Activated CD8-positive, alpha-beta memory T cell treated with anti-CD3 and anti-CD28 coated beads, Interleukin-2, amount 10 ng/mL, durations not matched to agents 7 days and 5 days (primary cell): ENCODE data around the gene TMEM140. TPM values are rescaled to one million over a fixed set of nuclear protein-coding genes. Genes with fewer than 3 reads are reported as not detected.

Experiments used
- ATAC-seq: fragments of 150-1000 bp; cut with Tn5 transposase; one replicate; pipeline ENCODE4 v1.10.0; 2021; ENCODE audit warnings: moderate library complexity
- CTCF ChIA-PET: fragments of 350-600 bp; sonication (Branson Sonifier 250); formaldehyde crosslinking; loops from one replicate; lab custom pipeline; 2021; ENCODE audit warnings: antibody characterized with exemption; lab: Charles Lee
- DNase-seq: peaks from one replicate; pipeline ENCODE4 v3.0.0-alpha.2; 2020
- H3K27ac Mint-ChIP-seq: one replicate; pipeline ENCODE4 v1.8.0; 2021; ENCODE audit warnings: mild to moderate bottlenecking, mixed read lengths
- H3K27me3 Mint-ChIP-seq: one replicate; pipeline ENCODE4 v1.8.0; 2021; ENCODE audit warnings: mixed read lengths
- H3K36me3 Mint-ChIP-seq: one replicate; pipeline ENCODE4 v1.8.0; 2021; ENCODE audit warnings: mild to moderate bottlenecking, mixed read lengths
- H3K4me1 Mint-ChIP-seq: one replicate; pipeline ENCODE4 v1.8.0; 2021; ENCODE audit warnings: mixed read lengths
- H3K4me3 Mint-ChIP-seq: one replicate; pipeline ENCODE4 v1.8.0; 2021; ENCODE audit warnings: mild to moderate bottlenecking, moderate library complexity, mixed read lengths
- H3K9me3 Mint-ChIP-seq: one replicate; pipeline ENCODE4 v1.8.0; 2022; ENCODE audit warnings: low read depth, mixed read lengths
- total RNA-seq, 2 experiments: library from RNA; stranded (reverse); gene quantifications; one replicate each; pipeline ENCODE4 v1.2.3, GENCODE V29; 2021

TMEM140 gene
- total RNA-seq, 2 experiments from 2014 or later = 19.9 to 27.5 TPM

- Mint-ChIP-seq H3K27me3 (no peaks in the 10 kb centered on the region), H3K4me3 (no peak overlapping the region)
- no peak for ATAC-seq
Measured at GRCh38 chr7:135143885-135144668, 3.8 kb upstream of the TMEM140 start.

GRCh38 chr7:135147341-135147898 lies 452 bp upstream of the TMEM140 start:
- peak overlapping the region; percentile 95 for H3K4me3 Mint-ChIP-seq
- DNase-seq (peak; percentile 67), ATAC-seq (peak; percentile 42)
- CTCF ChIA-PET = interaction anchor here (0.7 to 3.7 kb wide), 9 partner anchors 10 to 162 kb away, joined by 3 to 39 read pairs (median 4); partner anchors contain the start of genes AGBL3, CYREN and WDR91
- peaks cover 32% of the 10 kb centered on the region for H3K36me3 Mint-ChIP-seq
- H3K4me1 Mint-ChIP-seq = peaks cover 47% of the 10 kb centered on the region
- no peaks in the 10 kb centered on the region for H3K27me3 Mint-ChIP-seq
- peak overlapping the region; percentile 96 for H3K27ac Mint-ChIP-seq
- H3K9me3 Mint-ChIP-seq = no peaks in the 10 kb centered on the region

More at GRCh38 chr7:135143885-135144668, 3.8 kb upstream of the TMEM140 start:
- Mint-ChIP-seq H3K36me3 (peaks cover 8% of the 10 kb centered on the region), H3K9me3 (no peaks in the 10 kb centered on the region), H3K27ac (no peak overlapping the region), H3K4me1 (peaks cover 22% of the 10 kb centered on the region)
- CTCF ChIA-PET = interaction anchor here (0.7 kb wide), 1 partner anchor 27 kb away, joined by 3 read pairs; the partner anchor contains the start of gene CYREN
- DNase-seq = no peak

GRCh38 chr7:135150072-135150782 lies 2.4 kb downstream of the TMEM140 start:
- Mint-ChIP-seq H3K9me3 (peaks cover 14% of the 10 kb centered on the region), H3K4me1 (peaks cover 60% of the 10 kb centered on the region), H3K36me3 (peaks cover 57% of the 10 kb centered on the region), H3K27me3 (no peaks in the 10 kb centered on the region), H3K27ac (peak overlapping the region; percentile 63), H3K4me3 (peak overlapping the region; percentile 95)
- DNase-seq (no peak), ATAC-seq (no peak)
- CTCF ChIA-PET = interaction anchor here (1.1 to 3.7 kb wide), 4 partner anchors 8 to 164 kb away, joined by 6 to 39 read pairs (median 13); partner anchors contain the start of genes AGBL3 and CYREN

GRCh38 chr7:135151132-135151531 lies 3.3 kb downstream of the TMEM140 start:
- Mint-ChIP-seq H3K9me3 (peaks cover 21% of the 10 kb centered on the region), H3K36me3 (peaks cover 66% of the 10 kb centered on the region), H3K27ac (peak overlapping the region; percentile 38), H3K4me3 (peak overlapping the region; percentile 95), H3K27me3 (no peaks in the 10 kb centered on the region), H3K4me1 (peaks cover 54% of the 10 kb centered on the region)
- CTCF ChIA-PET = interaction anchor here (1.5 to 2.2 kb wide), 2 partner anchors 15 to 18 kb away, joined by 4 to 10 read pairs; no protein-coding TSS in a partner anchor
- ATAC-seq (no peak), DNase-seq (no peak)

- Mint-ChIP-seq H3K4me3 (no peak overlapping the region), H3K36me3 (peaks cover 69% of the 10 kb centered on the region), H3K27me3 (no peaks in the 10 kb centered on the region), H3K4me1 (peaks cover 52% of the 10 kb centered on the region), H3K9me3 (peaks cover 24% of the 10 kb centered on the region), H3K27ac (peak overlapping the region; percentile 38)
- DNase-seq = no peak
- no peak for ATAC-seq
- CTCF ChIA-PET = interaction anchor here (1.5 to 2.2 kb wide), 2 partner anchors 14 to 18 kb away, joined by 4 to 10 read pairs; no protein-coding TSS in a partner anchor
Measured at GRCh38 chr7:135151533-135151932, 3.7 kb downstream of the TMEM140 start.

GRCh38 chr7:135152442-135152841 lies 4.6 kb downstream of the TMEM140 start:
- peaks cover 28% of the 10 kb centered on the region for H3K9me3 Mint-ChIP-seq
- no peaks in the 10 kb centered on the region for H3K27me3 Mint-ChIP-seq
- no peak for DNase-seq
- peaks cover 49% of the 10 kb centered on the region for H3K4me1 Mint-ChIP-seq
- no peak for ATAC-seq
- H3K36me3 Mint-ChIP-seq = peaks cover 78% of the 10 kb centered on the region
- CTCF ChIA-PET = no interaction called here
- no peak overlapping the region for H3K27ac Mint-ChIP-seq
- no peak overlapping the region for H3K4me3 Mint-ChIP-seq

- Mint-ChIP-seq H3K27me3 (no peaks in the 10 kb centered on the region), H3K4me3 (no peak overlapping the region), H3K27ac (no peak overlapping the region), H3K36me3 (peaks cover 93% of the 10 kb centered on the region), H3K9me3 (peaks cover 28% of the 10 kb centered on the region), H3K4me1 (peaks cover 53% of the 10 kb centered on the region)
- CTCF ChIA-PET = interaction anchor here (1.7 kb wide), 1 partner anchor 14 kb away, joined by 4 read pairs; no protein-coding TSS in a partner anchor
- DNase-seq (no peak), ATAC-seq (no peak)
Measured at GRCh38 chr7:135154734-135155133, 6.9 kb downstream of the TMEM140 start.

- Mint-ChIP-seq H3K4me1 (peaks cover 52% of the 10 kb centered on the region), H3K4me3 (no peak overlapping the region), H3K36me3 (peaks cover 96% of the 10 kb centered on the region), H3K9me3 (peaks cover 33% of the 10 kb centered on the region), H3K27me3 (no peaks in the 10 kb centered on the region), H3K27ac (no peak overlapping the region)
- CTCF ChIA-PET = interaction anchor here (1.5 to 6.4 kb wide), 3 partner anchors 8 to 170 kb away, joined by 4 to 32 read pairs (median 16); partner anchors contain the start of genes AGBL3, CYREN and TMEM140
- ATAC-seq = no peak
- DNase-seq = no peak
Measured at GRCh38 chr7:135156290-135156689, 8.4 kb downstream of the TMEM140 start.

- Mint-ChIP-seq H3K27ac (no peak overlapping the region), H3K4me3 (no peak overlapping the region), H3K36me3 (peaks cover 95% of the 10 kb centered on the region), H3K9me3 (peaks cover 36% of the 10 kb centered on the region), H3K27me3 (no peaks in the 10 kb centered on the region), H3K4me1 (peaks cover 43% of the 10 kb centered on the region)
- DNase-seq (no peak), ATAC-seq (no peak)
- CTCF ChIA-PET = interaction anchor here (1.8 to 6.4 kb wide), 3 partner anchors 9 to 12 kb away, joined by 4 to 32 read pairs (median 16); partner anchors contain the start of genes CYREN and TMEM140
Measured at GRCh38 chr7:135158141-135158655, 10.3 kb downstream of the TMEM140 start.

GRCh38 chr7:135158874-135159273 lies 11.0 kb downstream of the TMEM140 start:
- no peak overlapping the region for H3K27ac Mint-ChIP-seq
- H3K4me3 Mint-ChIP-seq = no peak overlapping the region
- ATAC-seq (no peak), DNase-seq (no peak)
- H3K4me1 Mint-ChIP-seq = peaks cover 39% of the 10 kb centered on the region
- no peaks in the 10 kb centered on the region for H3K27me3 Mint-ChIP-seq
- H3K9me3 Mint-ChIP-seq = peaks cover 35% of the 10 kb centered on the region
- peaks cover 91% of the 10 kb centered on the region for H3K36me3 Mint-ChIP-seq
- CTCF ChIA-PET = interaction anchor here (2.1 to 6.4 kb wide), 3 partner anchors 10 to 172 kb away, joined by 7 to 32 read pairs (median 16); partner anchors contain the start of genes AGBL3, CYREN and TMEM140

GRCh38 chr7:135159359-135160085 lies 11.7 kb downstream of the TMEM140 start:
- Mint-ChIP-seq H3K27me3 (no peaks in the 10 kb centered on the region), H3K9me3 (peaks cover 29% of the 10 kb centered on the region), H3K27ac (peak overlapping the region; percentile 88), H3K36me3 (peaks cover 91% of the 10 kb centered on the region), H3K4me3 (no peak overlapping the region), H3K4me1 (peaks cover 33% of the 10 kb centered on the region)
- DNase-seq (no peak), ATAC-seq (peak; percentile 34)
- CTCF ChIA-PET = interaction anchor here (0.7 to 6.4 kb wide), 4 partner anchors 10 to 173 kb away, joined by 3 to 32 read pairs (median 12); partner anchors contain the start of genes AGBL3, CYREN and TMEM140
